Pericardium fibroblast (primary cell): ENCODE measurements around the gene PCOLCE2. TPM values are rescaled to one million over a fixed set of nuclear protein-coding genes. Genes with fewer than 3 reads are reported as not detected.

ENCODE experiments used
- total RNA-seq: library from RNA; depleted of rRNA; stranded (reverse); fragments of >200 nt; gene quantifications from 2 replicates; pipeline ENCODE4 v1.2.3, GENCODE V29; 2015

The PCOLCE2 gene, protein sequence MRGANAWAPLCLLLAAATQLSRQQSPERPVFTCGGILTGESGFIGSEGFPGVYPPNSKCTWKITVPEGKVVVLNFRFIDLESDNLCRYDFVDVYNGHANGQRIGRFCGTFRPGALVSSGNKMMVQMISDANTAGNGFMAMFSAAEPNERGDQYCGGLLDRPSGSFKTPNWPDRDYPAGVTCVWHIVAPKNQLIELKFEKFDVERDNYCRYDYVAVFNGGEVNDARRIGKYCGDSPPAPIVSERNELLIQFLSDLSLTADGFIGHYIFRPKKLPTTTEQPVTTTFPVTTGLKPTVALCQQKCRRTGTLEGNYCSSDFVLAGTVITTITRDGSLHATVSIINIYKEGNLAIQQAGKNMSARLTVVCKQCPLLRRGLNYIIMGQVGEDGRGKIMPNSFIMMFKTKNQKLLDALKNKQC
- 3.5 and 10.9 TPM in 2 replicates for total RNA-seq

DNA sequence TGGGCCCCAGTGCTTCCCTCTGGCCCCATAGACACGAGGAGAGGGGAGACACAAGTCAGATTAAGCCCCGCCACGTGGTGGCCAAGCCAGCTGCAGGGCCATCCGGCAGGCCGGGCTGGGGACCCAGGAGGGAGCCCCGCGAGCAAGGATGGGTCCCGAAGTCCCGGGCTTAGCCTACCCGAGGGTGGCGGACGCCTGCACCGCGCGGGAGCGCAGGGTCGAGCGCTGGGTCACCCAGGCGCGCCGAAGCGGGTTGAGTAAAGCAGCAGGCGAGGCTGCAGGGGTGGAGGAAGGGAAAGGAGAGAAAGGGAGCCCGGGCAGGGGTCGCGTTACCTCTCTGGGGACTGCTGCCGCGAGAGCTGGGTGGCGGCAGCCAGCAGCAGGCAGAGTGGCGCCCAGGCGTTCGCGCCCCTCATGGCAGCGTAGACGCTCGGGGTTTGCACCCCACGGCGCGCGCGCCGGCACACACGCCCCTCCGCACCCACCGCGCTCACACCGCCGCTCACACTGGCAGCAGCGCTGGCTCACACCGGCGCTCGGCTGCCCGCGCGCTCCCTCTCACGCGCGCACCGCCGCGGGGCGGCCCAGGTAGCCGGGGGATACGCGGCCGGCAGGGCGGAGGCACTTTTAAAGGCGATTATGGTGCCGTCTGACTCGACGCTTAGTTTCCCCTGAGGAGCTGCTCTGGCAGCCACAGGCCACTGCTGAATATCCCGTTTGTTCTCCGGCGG lies at the start of gene PCOLCE2:
Gene PCOLCE2 (minus strand): TSS at position 603 of the 731 bp plus-strand sequence. CDS start 187 bp downstream, at position 416.

Other genes starting within 250 kb of the PCOLCE2 start
- 7.2 and 20.6 TPM in 2 replicates for gene TRPC1, start 165.0 kb downstream of the PCOLCE2 start, total RNA-seq
- gene PAQR9, start 74.6 kb upstream of the PCOLCE2 start, total RNA-seq: not detected in 2 replicates
- 22.3 and 26.1 TPM in 2 replicates for gene U2SURP, start 112.5 kb upstream of the PCOLCE2 start, total RNA-seq
- gene CHST2, start 230.7 kb upstream of the PCOLCE2 start, total RNA-seq: 48.9 and 62.1 TPM in 2 replicates